ENCODE results near the gene HIVEP3.

HIVEP3 gene

GRCh38 chr1:41682149-41682548, 236.6 kb downstream of the HIVEP3 start:
- DNase-seq (ENCODE audit: low spot score), result no peak

- no peak for DNase-seq (ENCODE audit: low spot score)
These were observed 237.2 kb downstream of the HIVEP3 start for GRCh38 chr1:41681331-41682098.

DNA sequence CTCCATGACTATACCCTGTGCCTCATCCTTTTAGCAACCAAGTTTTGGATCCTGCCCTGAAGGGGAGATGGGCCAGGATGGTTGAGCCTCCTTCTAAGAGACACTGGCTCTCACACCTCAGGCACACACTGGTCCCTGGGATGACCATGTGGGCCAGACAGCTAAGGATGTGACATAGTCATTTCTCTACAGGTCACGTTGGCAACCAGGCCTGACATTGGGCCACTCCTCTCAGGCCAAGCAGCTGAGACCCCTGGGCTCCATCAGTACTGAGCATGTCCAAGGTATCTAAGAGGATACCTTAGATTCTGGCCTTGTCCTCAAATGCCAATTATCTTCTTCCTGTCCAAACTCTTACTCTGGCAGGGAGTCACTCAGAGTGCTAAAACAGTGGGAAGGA, 238.7 kb downstream of the HIVEP3 start:
- no peak for DNase-seq (ENCODE audit: low spot score)

GRCh38 chr1:41679531-41679930, 239.2 kb downstream of the HIVEP3 start:
- DNase-seq (ENCODE audit: low spot score), result no peak

- DNase-seq (ENCODE audit: low spot score), result no peak
These were observed 240.4 kb downstream of the HIVEP3 start for GRCh38 chr1:41678111-41678878.

- DNase-seq (ENCODE audit: low spot score), result no peak
These were observed 241.1 kb downstream of the HIVEP3 start for GRCh38 chr1:41677620-41678019.

- no peak for DNase-seq (ENCODE audit: low spot score)
These were observed 243.3 kb downstream of the HIVEP3 start for GRCh38 chr1:41675401-41675800.

DNA sequence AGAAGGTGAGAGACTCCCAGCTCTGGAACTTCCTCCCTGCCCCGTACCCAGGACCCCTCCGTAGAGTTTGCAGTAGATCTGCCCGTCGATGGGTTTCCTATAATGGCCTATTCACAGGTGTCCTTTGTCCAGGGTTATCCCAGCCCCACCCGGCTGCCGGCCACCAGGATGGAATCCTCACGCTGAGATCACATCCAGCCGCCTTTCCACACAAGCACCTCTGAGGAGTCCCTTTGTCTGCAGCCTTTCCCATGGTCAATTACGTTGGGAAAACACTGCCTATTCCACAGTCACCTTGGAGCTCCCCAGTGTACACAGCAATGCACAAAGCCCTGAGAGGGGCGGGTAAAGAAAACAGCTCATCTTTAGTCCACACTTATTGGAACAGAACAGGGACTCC, 244.2 kb downstream of the HIVEP3 start:
- DNase-seq (ENCODE audit: low spot score), result no peak

DNA sequence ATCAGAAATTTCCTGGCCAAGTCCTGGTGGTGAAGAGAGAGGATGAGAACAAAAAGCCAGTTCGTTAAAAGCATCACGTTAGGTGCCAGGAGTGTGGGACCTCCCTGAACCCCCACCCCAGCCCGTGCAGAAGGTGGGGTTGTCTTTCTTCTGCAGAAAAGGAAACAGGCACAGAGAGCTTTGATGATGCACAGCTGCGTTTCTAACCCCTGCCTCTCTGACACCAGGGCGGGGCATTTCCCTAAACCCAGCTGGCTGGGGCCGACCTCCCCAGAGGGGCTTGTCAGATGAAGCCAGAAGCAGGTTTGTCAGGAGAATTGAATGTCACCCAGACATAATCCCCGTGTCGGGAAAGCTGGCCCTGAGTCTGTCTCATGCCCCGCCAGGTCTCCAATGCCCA, 244.9 kb downstream of the HIVEP3 start:
- DNase-seq (ENCODE audit: low spot score), result no peak

GRCh38 chr1:41673378-41673777, 245.3 kb downstream of the HIVEP3 start:
- DNase-seq (ENCODE audit: low spot score), result no peak

DNA sequence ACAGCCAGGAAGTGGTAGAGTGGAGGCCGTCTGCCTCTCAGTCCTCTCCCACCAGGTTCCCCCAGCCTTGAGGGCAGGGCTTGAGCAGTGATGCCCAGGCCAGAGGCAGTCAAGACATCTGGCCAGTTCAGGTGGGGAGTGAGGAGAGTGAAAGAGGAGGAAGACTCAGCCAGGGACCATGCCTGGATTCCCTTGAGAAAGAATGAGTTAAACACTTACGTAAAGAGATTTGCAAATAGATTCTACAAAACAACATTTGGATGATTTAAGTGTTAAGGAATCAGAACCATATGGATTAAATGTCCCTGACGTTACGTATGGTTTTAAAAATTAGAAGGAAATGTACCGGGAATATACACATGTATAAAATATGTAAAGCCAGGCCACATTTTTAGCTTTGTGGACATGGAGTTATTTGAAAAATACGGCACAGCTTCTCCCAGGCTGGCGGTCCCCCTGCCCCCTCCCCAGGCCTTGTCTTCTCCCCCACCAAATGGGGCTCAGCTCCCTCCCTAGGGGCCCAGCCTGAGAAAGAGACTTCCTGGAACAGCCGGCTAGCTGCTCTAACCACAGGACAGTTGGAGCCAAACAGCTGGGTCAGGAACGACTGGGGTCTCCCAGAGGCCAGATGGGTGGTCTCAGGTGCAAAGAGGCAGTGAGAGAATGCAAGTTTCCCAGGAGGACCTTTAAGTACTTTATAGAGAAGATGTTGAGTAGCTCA, 245.9 kb downstream of the HIVEP3 start:
- DNase-seq (ENCODE audit: low spot score), result no peak

DNA sequence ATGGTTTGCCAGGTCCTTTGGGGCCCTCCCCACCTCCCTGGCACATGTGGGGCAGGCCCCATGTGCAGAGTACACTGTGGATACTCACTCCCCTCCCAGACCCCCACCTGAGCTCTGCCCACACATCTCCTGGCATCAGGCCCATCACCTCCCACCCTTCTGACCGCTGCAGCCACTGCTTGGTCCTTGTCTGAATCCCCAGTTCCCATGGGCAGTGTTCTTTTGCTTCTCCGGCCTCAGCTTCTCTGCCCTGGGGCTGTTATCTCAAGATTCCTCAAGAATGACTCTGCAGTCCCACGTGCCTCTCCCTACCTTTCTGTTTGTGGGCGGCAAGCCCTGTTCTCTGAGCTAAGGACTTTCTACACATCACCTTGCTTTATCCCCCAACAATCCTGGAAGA, 246.5 kb downstream of the HIVEP3 start:
- DNase-seq (ENCODE audit: low spot score), result no peak

DNA sequence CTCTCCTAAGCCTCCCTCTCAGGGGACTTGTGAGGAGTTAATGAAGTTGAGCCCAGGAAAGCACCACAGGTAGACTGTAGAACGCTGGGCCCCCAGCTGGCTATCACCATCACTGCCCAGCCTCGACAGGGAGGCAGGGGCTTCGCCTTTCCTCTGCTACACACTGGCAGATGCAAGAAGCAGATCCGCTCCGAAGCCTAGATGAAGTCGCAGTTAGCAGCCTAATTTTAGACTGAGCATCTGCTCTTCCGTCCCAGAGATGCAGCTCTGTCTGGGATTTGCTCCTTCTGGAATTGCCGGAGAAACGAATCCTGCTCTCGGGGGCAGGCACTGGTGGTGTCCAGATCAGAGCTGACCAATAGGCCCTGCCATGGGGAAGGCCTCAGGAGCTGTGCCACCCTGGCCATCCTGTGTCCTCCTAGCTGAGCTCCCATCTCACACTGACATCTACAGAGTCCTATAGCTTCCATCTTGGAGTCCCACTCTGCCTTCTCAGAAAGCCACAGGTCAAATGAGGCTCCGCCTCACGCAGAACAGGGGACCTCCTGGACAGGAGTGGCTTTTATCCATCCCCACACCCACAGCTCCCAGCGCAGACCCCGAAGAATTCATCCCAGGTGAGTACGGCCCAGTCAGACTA, 247.5 kb downstream of the HIVEP3 start:
- no peak for DNase-seq (ENCODE audit: low spot score)

DNA sequence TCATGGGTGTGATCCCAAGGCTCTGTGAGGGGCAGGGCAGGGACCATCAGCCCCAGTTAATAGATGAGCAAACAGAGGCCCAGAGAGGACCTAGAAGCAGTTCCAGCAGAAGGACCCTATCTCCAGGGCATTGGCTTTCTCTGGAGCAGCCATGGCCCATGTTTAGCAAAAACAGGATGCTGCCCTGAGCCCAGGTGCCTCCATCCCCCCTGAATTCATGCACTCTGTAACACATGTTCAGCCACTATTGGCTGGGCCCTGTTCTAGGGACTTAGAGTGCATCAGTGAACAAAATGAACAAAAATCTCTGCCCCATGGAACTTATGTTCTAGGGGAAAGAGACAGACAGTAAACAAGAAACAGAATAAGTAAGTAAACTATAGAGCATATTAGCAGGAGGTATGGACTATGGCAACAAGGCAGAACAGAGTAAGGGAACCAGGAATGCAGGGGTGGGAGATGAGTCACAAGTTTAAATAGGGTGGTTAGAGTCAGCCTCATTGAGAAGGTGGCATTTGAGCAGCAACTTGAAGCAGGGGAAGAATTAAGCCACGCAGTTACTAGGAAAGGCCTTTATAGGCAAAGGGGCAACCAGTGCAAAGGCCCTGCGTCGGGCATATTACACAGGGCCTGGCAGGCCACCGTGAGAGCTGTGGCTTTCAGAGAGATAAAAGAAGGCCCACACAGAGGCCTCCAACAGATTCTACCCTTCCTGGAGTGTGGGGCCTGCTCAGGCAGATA, 248.3 kb downstream of the HIVEP3 start:
- DNase-seq (ENCODE audit: low spot score), result no peak

- no peak for DNase-seq (ENCODE audit: low spot score)
These were observed 249.8 kb downstream of the HIVEP3 start for GRCh38 chr1:41668967-41669366.

DNA sequence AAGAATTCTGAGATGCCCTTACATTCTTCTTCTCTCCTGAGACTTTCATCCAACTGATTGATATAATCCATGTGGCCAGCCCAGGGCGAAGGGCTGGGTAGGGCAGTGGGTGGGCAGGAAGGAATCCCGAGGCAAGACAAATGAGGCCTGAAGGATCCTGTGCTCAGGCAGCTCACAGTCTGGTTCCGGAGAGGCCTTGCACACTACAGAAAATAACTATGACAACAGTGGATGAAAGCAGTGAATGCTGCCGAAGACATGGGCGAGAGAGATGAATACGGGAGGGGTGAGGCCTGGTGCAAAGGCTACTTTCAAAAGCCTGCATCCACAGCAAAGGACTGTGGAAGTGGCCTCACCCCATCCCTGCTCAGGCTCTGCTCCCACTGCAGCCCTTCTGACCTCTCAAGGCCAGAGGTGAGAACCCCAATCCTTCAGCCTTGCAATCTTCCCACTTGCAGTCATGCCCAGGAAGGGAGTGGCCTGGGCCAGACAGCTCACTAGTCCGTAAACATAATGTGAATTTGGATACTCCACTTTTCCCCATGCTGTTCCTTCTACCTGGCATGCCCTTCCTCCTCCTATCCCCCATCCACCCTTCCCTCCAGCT, 250.6 kb downstream of the HIVEP3 start:
- DNase-seq (ENCODE audit: low spot score), result no peak

- no peak for DNase-seq (ENCODE audit: low spot score)
These were observed 251.6 kb downstream of the HIVEP3 start for GRCh38 chr1:41666981-41667631.

DNA sequence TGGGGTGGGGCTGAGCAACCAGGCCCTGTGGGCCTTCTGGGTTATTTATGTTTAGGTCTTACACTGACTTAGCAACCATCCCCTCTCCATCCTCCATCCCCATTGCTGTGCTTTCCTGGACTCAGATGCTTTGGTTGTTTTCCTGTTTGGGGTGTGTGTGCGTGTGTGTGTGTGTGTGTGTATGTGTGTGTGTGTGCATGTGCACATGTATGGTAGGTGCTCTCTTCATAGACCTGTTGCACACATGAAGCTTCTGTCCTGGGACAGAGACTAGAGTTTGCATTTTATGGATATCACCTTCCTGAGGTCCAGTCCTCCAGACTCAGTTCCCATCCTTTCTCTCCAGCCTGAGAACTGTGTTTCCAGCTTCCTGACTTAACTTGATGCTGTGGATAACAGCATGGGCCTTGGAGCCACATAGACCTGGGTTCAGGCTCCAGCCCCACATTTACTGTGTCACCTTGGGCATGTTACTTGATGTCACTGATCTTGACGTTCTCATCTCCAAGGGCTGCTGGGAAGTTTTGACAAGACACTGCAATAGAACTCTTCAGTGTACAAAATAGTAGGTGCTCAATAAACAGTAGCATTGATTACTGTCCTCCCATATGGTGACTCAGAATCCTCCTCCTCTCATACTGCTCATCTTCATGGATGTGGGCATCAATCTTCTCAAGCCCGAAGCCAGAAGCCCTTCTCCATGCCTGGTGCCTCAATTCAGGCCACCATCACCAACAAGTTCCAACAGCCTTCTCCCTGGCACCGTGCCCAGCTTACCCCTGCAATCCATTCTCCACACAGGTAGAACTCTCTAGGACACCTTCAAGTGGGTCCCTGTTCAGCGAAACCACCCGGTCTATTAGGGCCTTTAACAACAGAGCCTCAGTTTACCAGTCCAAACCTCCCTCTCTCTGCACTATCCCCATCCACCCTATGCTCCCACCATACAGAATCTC, 252.5 kb downstream of the HIVEP3 start:
- DNase-seq (ENCODE audit: low spot score), result no peak

DNA sequence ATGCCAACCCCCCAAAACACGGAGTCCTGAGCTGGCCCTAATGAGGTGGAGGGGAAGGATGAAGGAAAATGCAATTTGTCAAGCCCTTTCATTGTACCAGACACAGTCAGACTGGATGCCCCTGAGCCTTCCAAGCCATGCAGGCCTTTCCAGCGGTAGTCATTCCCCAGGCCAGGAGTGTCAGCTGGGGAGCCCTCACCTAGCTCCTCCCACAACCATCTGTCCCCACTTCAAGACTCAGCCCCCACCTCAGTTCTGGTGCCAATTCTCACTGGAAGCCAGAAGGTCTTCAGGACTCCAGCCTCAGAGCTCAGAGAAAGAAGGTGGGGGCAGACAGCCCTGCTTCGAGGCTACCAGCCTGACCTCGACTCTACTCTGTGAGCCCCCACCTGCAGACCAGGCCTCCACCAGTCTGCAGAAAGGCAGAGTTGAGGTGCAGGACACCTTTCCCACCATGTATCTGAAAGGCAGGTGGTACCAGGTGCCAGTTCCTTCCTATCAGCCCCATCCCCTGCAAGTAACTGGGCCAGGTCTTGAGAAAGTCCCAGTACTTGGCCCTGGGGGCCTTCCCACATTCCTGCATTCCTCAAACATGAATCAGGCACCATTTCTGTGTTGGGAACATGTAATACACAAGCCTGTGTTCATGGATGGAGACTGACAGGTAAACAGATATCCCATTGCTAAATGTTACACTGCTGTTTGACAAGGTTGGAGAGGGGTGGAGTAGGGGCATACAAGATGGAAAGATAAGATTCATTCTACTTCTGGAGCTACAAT, 253.7 kb downstream of the HIVEP3 start:
- no peak for DNase-seq (ENCODE audit: low spot score)
